ENCODE data around the gene KPNA2. TPM values are rescaled to one million over a fixed set of nuclear protein-coding genes. Genes with fewer than 3 reads are reported as not detected.
"Not testable (repeated sequence)": the region's sequence is repeated elsewhere in the genome, so short reads cannot be mapped to it uniquely, and the experiment has no call there.

Gene KPNA2
- total RNA-seq, 2 donors from 2014 or later = 248 to 310 TPM

DNA sequence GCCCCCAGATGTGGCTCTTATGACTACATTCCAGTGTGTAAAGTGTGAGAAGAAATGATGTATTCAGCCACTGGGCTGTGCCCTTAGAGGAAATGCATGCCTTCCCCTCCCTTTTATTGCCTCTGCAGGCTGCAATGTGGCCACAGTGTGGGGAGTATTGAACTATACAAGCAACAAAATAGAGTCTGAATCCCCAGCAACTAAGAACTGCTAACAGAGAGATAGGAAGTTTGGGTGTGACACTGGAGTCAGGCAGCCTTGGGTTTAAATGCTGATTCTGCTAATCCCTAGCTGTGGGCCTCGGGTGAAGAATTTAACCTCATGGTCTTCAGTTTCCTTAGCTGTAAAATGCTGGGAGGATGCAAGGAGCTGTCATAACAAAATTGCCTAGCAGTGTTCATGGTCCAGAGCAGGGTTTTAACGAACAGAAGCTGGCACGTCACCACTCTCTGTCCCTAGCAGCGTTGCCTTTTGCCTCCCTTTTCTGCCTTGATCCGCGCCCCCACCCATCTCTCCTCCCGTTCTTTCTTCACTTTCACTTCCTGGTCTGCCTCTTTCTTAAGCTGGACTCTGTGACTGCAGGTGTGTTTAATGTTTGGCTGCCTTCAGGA, 50.3 kb downstream of the KPNA2 start:
- no peak overlapping the region for H3K4me3 Mint-ChIP-seq
- no peak overlapping the region for H3K4me3 ChIP-seq (ENCODE audit: low read length)
- no peak overlapping the region for H3K9ac ChIP-seq (ENCODE audit: extremely low read depth, low read length, poor library complexity, severe bottlenecking)
- DNase-seq = no peak
- H3K9me3 ChIP-seq (ENCODE audit: control insufficient read depth, low read length) = peaks cover 6% of the 10 kb centered on the region
- TF ChIP-seq, protein P1, sequence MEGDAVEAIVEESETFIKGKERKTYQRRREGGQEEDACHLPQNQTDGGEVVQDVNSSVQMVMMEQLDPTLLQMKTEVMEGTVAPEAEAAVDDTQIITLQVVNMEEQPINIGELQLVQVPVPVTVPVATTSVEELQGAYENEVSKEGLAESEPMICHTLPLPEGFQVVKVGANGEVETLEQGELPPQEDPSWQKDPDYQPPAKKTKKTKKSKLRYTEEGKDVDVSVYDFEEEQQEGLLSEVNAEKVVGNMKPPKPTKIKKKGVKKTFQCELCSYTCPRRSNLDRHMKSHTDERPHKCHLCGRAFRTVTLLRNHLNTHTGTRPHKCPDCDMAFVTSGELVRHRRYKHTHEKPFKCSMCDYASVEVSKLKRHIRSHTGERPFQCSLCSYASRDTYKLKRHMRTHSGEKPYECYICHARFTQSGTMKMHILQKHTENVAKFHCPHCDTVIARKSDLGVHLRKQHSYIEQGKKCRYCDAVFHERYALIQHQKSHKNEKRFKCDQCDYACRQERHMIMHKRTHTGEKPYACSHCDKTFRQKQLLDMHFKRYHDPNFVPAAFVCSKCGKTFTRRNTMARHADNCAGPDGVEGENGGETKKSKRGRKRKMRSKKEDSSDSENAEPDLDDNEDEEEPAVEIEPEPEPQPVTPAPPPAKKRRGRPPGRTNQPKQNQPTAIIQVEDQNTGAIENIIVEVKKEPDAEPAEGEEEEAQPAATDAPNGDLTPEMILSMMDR (conservative IDR thresholded peaks at IDR 0.05) = no peak
- no peaks in the 10 kb centered on the region for H3K36me3 ChIP-seq (ENCODE audit: control insufficient read depth, insufficient read depth, low read length)
- H3K9me3 Mint-ChIP-seq = peaks cover 7% of the 10 kb centered on the region
- H3K4me1 ChIP-seq (ENCODE audit: control insufficient read depth, insufficient read depth, low read length) = no peaks in the 10 kb centered on the region
- H3K36me3 Mint-ChIP-seq (ENCODE audit: low read depth) = no peaks in the 10 kb centered on the region
- H3K27me3 ChIP-seq (ENCODE audit: control insufficient read depth, insufficient read depth, low read length, poor library complexity, severe bottlenecking) = no peaks in the 10 kb centered on the region
- no peak overlapping the region for H3K27ac Mint-ChIP-seq
- H3K4me1 Mint-ChIP-seq = peaks cover 9% of the 10 kb centered on the region
- no peak overlapping the region for H3K27ac ChIP-seq (ENCODE audit: low read depth, low read length)
- WGBS, 2 experiments (ENCODE audit: insufficient coverage in 1 of 2, insufficient read length in 1 of 2) = 83 to 85% methylated on average over 5 to 7 of the region's 7 CpGs
- no peaks in the 10 kb centered on the region for H3K27me3 Mint-ChIP-seq (ENCODE audit: insufficient read depth)

DNA sequence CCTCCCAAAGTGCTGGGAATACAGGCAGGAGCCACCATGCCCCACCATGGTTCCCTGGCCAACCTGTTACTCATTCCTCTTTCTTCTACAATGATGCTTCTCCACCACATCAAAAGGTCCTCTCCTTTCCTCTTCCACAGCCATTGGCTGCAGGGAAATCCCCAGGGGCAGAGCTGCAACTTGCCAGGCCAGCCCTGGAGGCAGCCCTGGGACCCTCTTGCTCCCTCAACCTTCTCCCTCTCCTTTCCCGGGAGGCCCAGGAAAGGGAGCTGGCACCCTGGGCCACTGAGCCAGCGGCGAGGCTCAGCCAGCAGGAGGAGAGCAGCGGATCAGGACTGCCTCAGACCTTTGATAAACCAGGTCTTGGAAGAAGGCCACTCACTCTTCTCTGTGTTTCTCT, 51.1 kb downstream of the KPNA2 start:
- H3K27me3 ChIP-seq (ENCODE audit: control insufficient read depth, insufficient read depth, low read length, poor library complexity, severe bottlenecking); H3K4me1 ChIP-seq (ENCODE audit: control insufficient read depth, insufficient read depth, low read length); H3K27ac Mint-ChIP-seq; DNase-seq; H3K9ac ChIP-seq (ENCODE audit: extremely low read depth, low read length, poor library complexity, severe bottlenecking); H3K4me1 Mint-ChIP-seq; H3K9me3 ChIP-seq (ENCODE audit: control insufficient read depth, low read length); H3K9me3 Mint-ChIP-seq; H3K4me3 Mint-ChIP-seq; H3K4me3 ChIP-seq (ENCODE audit: low read length); H3K27me3 Mint-ChIP-seq (ENCODE audit: insufficient read depth); H3K27ac ChIP-seq (ENCODE audit: low read depth, low read length); H3K36me3 Mint-ChIP-seq (ENCODE audit: low read depth); H3K36me3 ChIP-seq (ENCODE audit: control insufficient read depth, insufficient read depth, low read length): not testable (repeated sequence)
- 92% methylated on average over 2 to 4 of the region's 4 CpGs for WGBS, 2 experiments (ENCODE audit: insufficient coverage in 1 of 2, insufficient read length in 1 of 2)

DNA sequence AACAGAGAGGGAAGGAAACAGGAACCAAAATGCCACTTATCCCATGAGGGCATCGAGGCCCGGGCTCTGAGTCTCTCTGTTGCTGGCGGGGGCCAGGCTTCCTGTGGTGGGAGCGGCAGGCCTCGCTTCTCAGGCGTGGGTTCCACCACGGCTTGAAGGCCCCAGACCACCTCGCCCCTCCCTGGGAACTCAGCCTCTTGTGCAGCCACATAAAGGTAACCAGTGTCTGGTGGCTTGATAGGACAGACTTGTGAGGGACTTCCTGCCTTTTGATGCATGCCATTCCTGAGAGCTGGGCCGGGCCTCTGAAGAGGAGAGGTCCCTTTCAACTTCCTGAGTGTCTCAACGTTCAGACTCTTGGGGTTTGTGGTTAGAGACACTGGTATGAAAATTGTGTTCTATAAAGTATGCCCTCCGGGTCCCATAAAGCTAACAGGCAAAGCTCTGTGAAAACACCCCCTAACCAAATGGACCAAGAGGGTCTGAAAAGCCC, 51.6 kb downstream of the KPNA2 start:
- not testable (repeated sequence) for H3K36me3 ChIP-seq (ENCODE audit: control insufficient read depth, insufficient read depth, low read length); H3K27ac Mint-ChIP-seq; H3K36me3 Mint-ChIP-seq (ENCODE audit: low read depth); H3K9me3 ChIP-seq (ENCODE audit: control insufficient read depth, low read length); DNase-seq; H3K27ac ChIP-seq (ENCODE audit: low read depth, low read length); H3K4me3 ChIP-seq (ENCODE audit: low read length); H3K4me3 Mint-ChIP-seq; H3K4me1 ChIP-seq (ENCODE audit: control insufficient read depth, insufficient read depth, low read length); H3K9ac ChIP-seq (ENCODE audit: extremely low read depth, low read length, poor library complexity, severe bottlenecking); H3K27me3 Mint-ChIP-seq (ENCODE audit: insufficient read depth); H3K27me3 ChIP-seq (ENCODE audit: control insufficient read depth, insufficient read depth, low read length, poor library complexity, severe bottlenecking); H3K9me3 Mint-ChIP-seq; H3K4me1 Mint-ChIP-seq
- 95% methylated on average over 9 of the region's 11 CpGs; no CpG with 5 or more reads in 1 of the 2 experiments for WGBS, 2 experiments (ENCODE audit: insufficient coverage in 1 of 2, insufficient read length in 1 of 2)

- no peaks in the 10 kb centered on the region for H3K9me3 ChIP-seq (ENCODE audit: control insufficient read depth, low read length)
- H3K9ac ChIP-seq (ENCODE audit: extremely low read depth, low read length, poor library complexity, severe bottlenecking) = no peak overlapping the region
- TF ChIP-seq, protein P1 (conservative IDR thresholded peaks at IDR 0.05) = no peak
- no peak overlapping the region for H3K27ac Mint-ChIP-seq
- H3K36me3 Mint-ChIP-seq (ENCODE audit: low read depth) = no peaks in the 10 kb centered on the region
- WGBS, 2 experiments (ENCODE audit: insufficient coverage in 1 of 2, insufficient read length in 1 of 2) = 83 to 92% methylated on average over 4 of the region's 4 CpGs
- no peaks in the 10 kb centered on the region for H3K27me3 Mint-ChIP-seq (ENCODE audit: insufficient read depth)
- H3K4me3 ChIP-seq (ENCODE audit: low read length) = no peak overlapping the region
- no peak overlapping the region for H3K4me3 Mint-ChIP-seq
- H3K9me3 Mint-ChIP-seq = no peaks in the 10 kb centered on the region
- no peaks in the 10 kb centered on the region for H3K36me3 ChIP-seq (ENCODE audit: control insufficient read depth, insufficient read depth, low read length)
- no peaks in the 10 kb centered on the region for H3K27me3 ChIP-seq (ENCODE audit: control insufficient read depth, insufficient read depth, low read length, poor library complexity, severe bottlenecking)
- H3K27ac ChIP-seq (ENCODE audit: low read depth, low read length) = no peak overlapping the region
- peaks cover 9% of the 10 kb centered on the region for H3K4me1 Mint-ChIP-seq
- peak; percentile 42 for DNase-seq
- no peaks in the 10 kb centered on the region for H3K4me1 ChIP-seq (ENCODE audit: control insufficient read depth, insufficient read depth, low read length)
Observed at GRCh38 chr17:68087851-68088250, 52.3 kb downstream of the KPNA2 start.
